Measurements from ENCODE around the gene AK6. TPM values are rescaled to one million over a fixed set of nuclear protein-coding genes. Genes with fewer than 3 reads are reported as not detected.
A peak's percentile ranks its signal among the peaks of the same experiment; 100 is the strongest.

Gene AK6
- total RNA-seq, 6 experiments from 2014 or later, result 17.5 to 24.1 (median 21.5) TPM

GRCh38 chr5:69331528-69332445, 37.5 kb downstream of the AK6 start:
- TF ChIP-seq POLR2A (IDR thresholded peaks at IDR 0.05), result peak; percentile 34
- TF ChIP-seq CTCF (IDR thresholded peaks at IDR 0.05), result no peak
- 12% methylated on average over 11 of the region's 11 CpGs for WGBS (ENCODE audit: insufficient coverage, low coverage, low lambda C conversion rate, missing lambda C conversion rate)
- ATAC-seq (peak; percentile 67 to 76 (median 71)), DNase-seq (peak; percentile 29 to 68 (median 61))
- Histone ChIP-seq H3K27me3 (no peaks in the 10 kb centered on the region), H3K36me3 (no peaks in the 10 kb centered on the region), H3K4me1 (peaks cover 0 to 4% (median 0%) of the 10 kb centered on the region in 4 donors), H3K27ac (peak overlapping the region; percentile 74 to 77 (median 77)), H3K4me3 (peak overlapping the region; percentile 67 to 77 (median 67)), H3K9me3 (no peaks in the 10 kb centered on the region)
- intact Hi-C loops (cut with DNase I), result no loop called here

- Histone ChIP-seq H3K4me3 (no peak overlapping the region), H3K36me3 (no peaks in the 10 kb centered on the region), H3K9me3 (no peaks in the 10 kb centered on the region), H3K27ac (no peak overlapping the region), H3K4me1 (peaks cover 0 to 4% (median 0%) of the 10 kb centered on the region in 4 donors), H3K27me3 (no peaks in the 10 kb centered on the region)
- 80% methylated on average over 9 of the region's 9 CpGs for WGBS (ENCODE audit: insufficient coverage, low coverage, low lambda C conversion rate, missing lambda C conversion rate)
- DNase-seq (no peak), ATAC-seq (no peak)
- no peak for TF ChIP-seq CTCF (IDR thresholded peaks at IDR 0.05)
- no peak for TF ChIP-seq POLR2A (IDR thresholded peaks at IDR 0.05)
- intact Hi-C loops (cut with DNase I), result no loop called here
Measured at GRCh38 chr5:69329905-69330489, 39.3 kb downstream of the AK6 start.

GRCh38 chr5:69326365-69326764, 43.0 kb downstream of the AK6 start:
- Histone ChIP-seq H3K27me3 (no peaks in the 10 kb centered on the region), H3K4me3 (no peak overlapping the region), H3K36me3 (peaks cover 0 to 2% (median 0%) of the 10 kb centered on the region in 4 donors), H3K9me3 (no peaks in the 10 kb centered on the region), H3K4me1 (peaks cover 0 to 4% (median 0%) of the 10 kb centered on the region in 4 donors), H3K27ac (no peak overlapping the region)
- DNase-seq (no peak), ATAC-seq (no peak)
- no peak for TF ChIP-seq CTCF (IDR thresholded peaks at IDR 0.05)
- TF ChIP-seq POLR2A (IDR thresholded peaks at IDR 0.05), result no peak
- intact Hi-C loops (cut with DNase I), result no loop called here
- whole genome bisulfite sequencing (ENCODE audit: insufficient coverage, low coverage, low lambda C conversion rate, missing lambda C conversion rate), result 82% methylated on average over 1 of the region's 1 CpG

DNA sequence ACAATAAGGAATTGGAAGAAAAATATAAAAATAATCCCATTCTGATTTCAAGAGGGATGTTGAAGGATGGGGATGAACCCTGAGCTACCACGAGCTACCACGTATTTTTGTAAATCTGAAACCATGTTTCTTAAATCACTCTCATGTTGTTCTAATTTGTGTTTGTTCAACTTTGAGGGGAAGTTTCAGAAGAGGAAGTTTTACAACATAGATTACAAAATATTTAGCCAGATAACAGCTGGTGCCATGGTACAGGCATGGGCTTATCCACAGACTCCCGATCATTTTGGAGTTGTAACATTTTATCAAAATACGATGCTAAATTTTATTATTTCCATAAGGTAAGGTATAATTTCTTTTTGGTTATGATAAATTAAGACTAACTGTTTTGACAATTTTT, 51.9 kb downstream of the AK6 start:
- Histone ChIP-seq H3K9me3 (no peaks in the 10 kb centered on the region), H3K4me1 (no peaks in the 10 kb centered on the region), H3K36me3 (peaks cover 0 to 31% (median 3%) of the 10 kb centered on the region in 4 donors), H3K4me3 (no peak overlapping the region), H3K27ac (no peak overlapping the region), H3K27me3 (no peaks in the 10 kb centered on the region)
- TF ChIP-seq CTCF (IDR thresholded peaks at IDR 0.05), result no peak
- TF ChIP-seq POLR2A (IDR thresholded peaks at IDR 0.05), result no peak
- intact Hi-C loops (cut with DNase I), result no loop called here
- DNase-seq, result no peak
- ATAC-seq, result peak in 1 of 4 donors; percentile 29
- 47% methylated on average over 4 of the region's 4 CpGs for WGBS (ENCODE audit: insufficient coverage, low coverage, low lambda C conversion rate, missing lambda C conversion rate)

Data from right lobe of liver (tissue), 6 donors.